Measurements from ENCODE around the gene QPRT. TPM values are rescaled to one million over a fixed set of nuclear protein-coding genes. Genes with fewer than 3 reads are reported as not detected.
"Not testable (repeated sequence)": the region's sequence is repeated elsewhere in the genome, so short reads cannot be mapped to it uniquely, and the experiment has no call there.

Gene QPRT
- total and polyA plus RNA-seq, 12 donors = 3.8 to 34.1 (median 24.6) TPM

DNA sequence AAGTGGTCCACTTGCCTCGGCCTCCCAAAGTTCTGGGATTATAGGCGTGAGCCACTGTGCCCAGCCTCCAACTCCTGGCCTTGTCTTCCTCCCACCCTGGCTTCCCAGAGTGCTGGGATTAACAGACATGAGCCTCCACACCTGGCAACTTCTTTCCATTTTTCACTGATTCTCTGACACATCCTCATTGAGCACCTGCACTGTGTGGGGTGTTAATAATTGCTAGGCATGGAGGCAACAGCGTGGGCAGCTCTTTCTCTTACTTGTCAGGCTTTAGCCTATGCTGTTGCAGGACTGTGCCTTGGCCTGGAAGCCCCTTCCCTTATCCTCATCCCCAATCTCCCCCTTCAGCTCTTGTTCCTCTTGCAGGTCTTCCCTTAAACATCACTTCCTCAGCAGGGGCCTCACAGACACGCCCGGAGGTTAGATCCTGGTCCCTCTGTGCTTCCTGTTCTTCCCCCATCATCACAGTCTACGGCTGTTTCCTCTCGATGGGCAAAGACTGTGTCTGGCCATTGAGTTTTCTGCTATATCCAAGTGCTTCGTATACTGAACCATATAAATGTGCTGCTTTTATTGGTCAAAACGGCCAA lies 7.9 kb downstream of the QPRT start:
- intact Hi-C loops (cut with DNase I) = no loop called here

DNA sequence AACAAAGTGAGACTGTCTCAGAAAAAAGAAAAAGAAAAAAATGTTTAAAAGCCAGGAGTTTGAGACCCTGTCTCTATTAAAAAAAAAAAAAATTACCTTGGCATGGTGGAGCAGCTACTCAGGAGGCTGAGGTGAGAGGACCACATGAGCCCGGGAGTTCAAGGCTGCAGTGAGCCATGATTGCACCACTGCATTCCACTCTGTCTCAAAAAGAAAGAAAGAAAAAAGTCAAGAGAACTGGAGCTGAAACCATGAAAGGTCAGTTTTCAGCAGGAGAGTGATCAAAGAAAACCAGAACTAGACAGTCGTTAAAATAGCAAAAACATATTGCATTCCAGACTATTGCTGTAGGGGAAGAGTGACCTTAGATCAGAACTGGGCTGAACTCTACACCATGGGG lies 8.8 kb downstream of the QPRT start:
- WGBS, 2 donors = 68 to 72% methylated on average over 2 of the region's 2 CpGs
- Histone ChIP-seq H3K9me3 (no peaks in the 10 kb centered on the region), H3K27me3 (no peaks in the 10 kb centered on the region), H3K36me3 (peaks cover 0 to 2% (median 0%) of the 10 kb centered on the region in 9 donors), H3K4me1 (peaks cover 0 to 6% (median 0%) of the 10 kb centered on the region in 9 donors), H3K4me3 (no peak overlapping the region), H3K27ac (no peak overlapping the region)
- intact Hi-C loops (cut with DNase I) = no loop called here
- DNase-seq (no peak), ATAC-seq (no peak)
- TF ChIP-seq, protein P1, sequence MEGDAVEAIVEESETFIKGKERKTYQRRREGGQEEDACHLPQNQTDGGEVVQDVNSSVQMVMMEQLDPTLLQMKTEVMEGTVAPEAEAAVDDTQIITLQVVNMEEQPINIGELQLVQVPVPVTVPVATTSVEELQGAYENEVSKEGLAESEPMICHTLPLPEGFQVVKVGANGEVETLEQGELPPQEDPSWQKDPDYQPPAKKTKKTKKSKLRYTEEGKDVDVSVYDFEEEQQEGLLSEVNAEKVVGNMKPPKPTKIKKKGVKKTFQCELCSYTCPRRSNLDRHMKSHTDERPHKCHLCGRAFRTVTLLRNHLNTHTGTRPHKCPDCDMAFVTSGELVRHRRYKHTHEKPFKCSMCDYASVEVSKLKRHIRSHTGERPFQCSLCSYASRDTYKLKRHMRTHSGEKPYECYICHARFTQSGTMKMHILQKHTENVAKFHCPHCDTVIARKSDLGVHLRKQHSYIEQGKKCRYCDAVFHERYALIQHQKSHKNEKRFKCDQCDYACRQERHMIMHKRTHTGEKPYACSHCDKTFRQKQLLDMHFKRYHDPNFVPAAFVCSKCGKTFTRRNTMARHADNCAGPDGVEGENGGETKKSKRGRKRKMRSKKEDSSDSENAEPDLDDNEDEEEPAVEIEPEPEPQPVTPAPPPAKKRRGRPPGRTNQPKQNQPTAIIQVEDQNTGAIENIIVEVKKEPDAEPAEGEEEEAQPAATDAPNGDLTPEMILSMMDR (IDR thresholded peaks at IDR 0.05) = no peak

More for the DNA sequence above, 7.9 kb downstream of the QPRT start:
- H3K27me3 ChIP-seq = no peaks in the 10 kb centered on the region
- no peak overlapping the region for H3K27ac ChIP-seq
- peaks cover 0 to 6% (median 0%) of the 10 kb centered on the region in 9 donors for H3K4me1 ChIP-seq
- WGBS, 2 donors = 76 to 83% methylated on average over 9 of the region's 9 CpGs
- ATAC-seq (no peak), DNase-seq (no peak)
- TF ChIP-seq, protein P1 (IDR thresholded peaks at IDR 0.05) = no peak
- no peaks in the 10 kb centered on the region for H3K9me3 ChIP-seq
- H3K4me3 ChIP-seq = no peak overlapping the region
- peaks cover 0 to 2% (median 0%) of the 10 kb centered on the region in 9 donors for H3K36me3 ChIP-seq

DNA sequence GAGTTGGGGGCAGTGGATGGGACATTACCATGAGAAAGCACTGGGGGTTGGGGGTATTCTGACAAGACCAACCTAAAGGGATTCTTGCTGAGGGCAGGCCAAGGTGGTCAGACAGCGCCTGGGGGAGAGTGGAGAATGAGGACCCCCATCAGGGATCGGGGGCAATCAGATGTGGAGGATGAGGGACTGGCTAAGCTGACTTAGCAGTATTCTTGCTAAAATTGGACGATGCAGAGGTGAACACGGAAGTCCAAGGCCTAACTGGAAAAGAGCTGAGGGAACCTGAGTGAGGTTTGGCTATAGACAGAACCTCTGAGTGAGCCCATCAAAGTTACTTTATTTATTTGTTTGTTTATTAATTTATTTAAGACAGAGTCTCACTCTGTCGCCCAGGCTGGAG lies 9.2 kb downstream of the QPRT start:
- Histone ChIP-seq H3K4me3 (no peak overlapping the region), H3K4me1 (peaks cover 0 to 6% (median 0%) of the 10 kb centered on the region in 9 donors), H3K27ac (no peak overlapping the region), H3K9me3 (no peaks in the 10 kb centered on the region), H3K36me3 (peaks cover 0 to 2% (median 0%) of the 10 kb centered on the region in 9 donors), H3K27me3 (no peaks in the 10 kb centered on the region)
- DNase-seq (no peak), ATAC-seq (no peak)
- intact Hi-C loops (cut with DNase I) = no loop called here
- TF ChIP-seq, protein P1 (IDR thresholded peaks at IDR 0.05) = no peak
- 90 to 92% methylated on average over 5 of the region's 5 CpGs for WGBS, 2 donors

DNA sequence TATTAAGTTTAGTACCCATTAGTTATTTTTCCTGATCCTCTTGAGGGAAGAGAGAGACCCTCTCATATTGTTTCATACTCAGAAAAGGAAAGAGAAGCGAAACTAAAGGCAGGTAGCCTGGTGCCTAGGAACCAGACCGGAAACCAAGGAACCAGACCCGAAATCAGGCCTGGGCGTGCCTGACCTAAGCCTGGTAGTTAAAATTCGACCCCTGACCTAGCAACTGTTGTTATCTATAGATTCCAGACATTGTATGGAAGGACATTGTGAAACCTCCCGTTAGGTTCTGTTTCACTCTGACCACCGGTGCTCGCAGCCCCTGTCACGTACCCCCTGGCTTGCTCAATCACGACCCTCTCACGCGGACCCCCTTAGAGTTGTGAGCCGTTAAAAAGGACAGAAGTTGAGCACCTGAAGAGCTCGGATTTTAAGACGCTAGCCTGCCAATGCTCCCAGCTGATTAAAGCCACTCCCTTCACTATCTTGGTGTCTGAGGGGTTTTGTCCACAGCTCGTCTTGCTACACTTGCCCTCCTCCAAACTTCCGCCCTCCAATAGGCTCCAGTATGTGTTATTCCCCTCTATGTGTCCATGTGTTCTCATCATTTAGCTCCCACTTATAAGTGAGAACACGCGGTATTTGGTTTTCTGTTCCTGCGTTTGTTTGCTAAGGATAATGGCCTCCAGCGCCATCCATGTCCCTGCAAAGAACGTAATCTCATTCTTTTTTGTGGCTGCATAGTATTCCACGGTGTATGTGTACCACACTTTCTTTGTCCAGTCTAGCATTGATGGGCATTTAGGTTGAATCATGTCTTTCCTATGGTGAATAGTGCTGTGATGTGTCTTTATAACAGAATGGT lies 10.7 kb downstream of the QPRT start:
- H3K9me3 ChIP-seq, DNase-seq, H3K4me3 ChIP-seq, ATAC-seq, H3K4me1 ChIP-seq, H3K36me3 ChIP-seq, H3K27ac ChIP-seq, H3K27me3 ChIP-seq: not testable (repeated sequence)
- 86% methylated on average over 23 of the region's 23 CpGs for WGBS, 2 donors
- intact Hi-C loops (cut with DNase I) = loop anchor here in 4 of 10 donors (5.0 to 10.0 kb wide), 4 partner anchors 38 to 335 kb away; partner anchors contain the start of genes C16orf92 (in 1 of the 4) and DOC2A (in 1 of the 4)

DNA sequence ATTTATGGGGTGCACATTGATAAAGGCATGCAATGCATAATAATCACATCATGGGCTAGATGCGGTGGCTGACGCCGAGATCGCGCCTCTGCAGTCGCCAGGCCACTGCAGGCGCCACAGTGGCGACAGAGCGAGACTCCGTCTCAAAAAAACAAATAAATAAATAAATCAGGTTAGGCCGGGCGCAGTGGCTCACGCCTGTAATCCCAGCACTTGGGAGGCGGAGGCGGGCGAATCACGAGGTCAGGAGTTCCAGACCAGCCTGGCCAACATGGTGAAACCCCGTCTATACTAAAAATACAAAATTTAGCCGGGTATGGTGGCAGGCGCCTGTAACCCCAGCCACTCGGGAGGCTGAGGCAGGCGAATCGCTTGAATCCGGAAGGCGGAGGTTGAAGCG lies 13.6 kb downstream of the QPRT start:
- intact Hi-C loops (cut with DNase I) = loop anchor here in 4 of 10 donors (5.0 to 10.0 kb wide), 4 partner anchors 35 to 332 kb away; partner anchors contain the start of genes C16orf92 (in 1 of the 4) and DOC2A (in 1 of the 4)
- DNase-seq = not testable (repeated sequence)

More for the DNA sequence above, 13.6 kb downstream of the QPRT start:
- not testable (repeated sequence) for ATAC-seq, H3K9me3 ChIP-seq, H3K27me3 ChIP-seq, H3K4me3 ChIP-seq, H3K4me1 ChIP-seq, H3K27ac ChIP-seq, H3K36me3 ChIP-seq
- 97 to 99% methylated on average over 26 of the region's 26 CpGs for WGBS, 2 donors

All from heart right ventricle (tissue), 16 donors.